ENCODE data around the gene QSER1. TPM values are rescaled to one million over a fixed set of nuclear protein-coding genes. Genes with fewer than 3 reads are reported as not detected.
A peak's percentile ranks its signal among the peaks of the same experiment; 100 is the strongest.
"Not testable (repeated sequence)": the region's sequence is repeated elsewhere in the genome, so short reads cannot be mapped to it uniquely, and the experiment has no call there.

QSER1 gene
- total RNA-seq, 1 donor, result 28.6 TPM

- H4K20me1 ChIP-seq (ENCODE audit: insufficient read depth, low read length), result no peaks in the 10 kb centered on the region
- no peaks in the 10 kb centered on the region for H3K9me3 ChIP-seq (ENCODE audit: low read depth, low read length)
- DNase-seq (ENCODE audit: insufficient read length, low spot score, missing footprints), result no peak
- H3K36me3 ChIP-seq (ENCODE audit: insufficient read depth, low read length), result peaks cover 31% of the 10 kb centered on the region
- no peaks in the 10 kb centered on the region for H3K4me1 ChIP-seq (ENCODE audit: insufficient read depth, low read length)
- no peak overlapping the region for H3K27ac ChIP-seq (ENCODE audit: low read depth, low read length)
- no peak overlapping the region for H2AFZ ChIP-seq (ENCODE audit: low read length)
- no peaks in the 10 kb centered on the region for H3K27me3 ChIP-seq (ENCODE audit: insufficient read depth, low read length)
- no peak overlapping the region for H3K4me2 ChIP-seq (ENCODE audit: insufficient read depth, low read length)
- H3K4me3 ChIP-seq (ENCODE audit: insufficient read depth, low read length), result no peak overlapping the region
- no peaks in the 10 kb centered on the region for H3K79me2 ChIP-seq (ENCODE audit: insufficient read depth, low read length)
- no peak for TF ChIP-seq CTCF (IDR thresholded peaks at IDR 0.05; ENCODE audit: extremely low read depth, low read depth, low read length)
These were observed 69.4 kb downstream of the QSER1 start for GRCh38 chr11:32962016-32962415.

GRCh38 chr11:32963721-32964120 lies 71.1 kb downstream of the QSER1 start:
- Histone ChIP-seq H3K4me3 (ENCODE audit: insufficient read depth, low read length) (no peak overlapping the region), H3K9me3 (ENCODE audit: low read depth, low read length) (no peaks in the 10 kb centered on the region), H3K4me2 (ENCODE audit: insufficient read depth, low read length) (no peak overlapping the region), H2AFZ (ENCODE audit: low read length) (no peak overlapping the region), H3K36me3 (ENCODE audit: insufficient read depth, low read length) (peaks cover 19% of the 10 kb centered on the region), H3K4me1 (ENCODE audit: insufficient read depth, low read length) (no peaks in the 10 kb centered on the region), H4K20me1 (ENCODE audit: insufficient read depth, low read length) (no peaks in the 10 kb centered on the region), H3K79me2 (ENCODE audit: insufficient read depth, low read length) (no peaks in the 10 kb centered on the region), H3K27me3 (ENCODE audit: insufficient read depth, low read length) (no peaks in the 10 kb centered on the region), H3K27ac (ENCODE audit: low read depth, low read length) (no peak overlapping the region)
- TF ChIP-seq CTCF (IDR thresholded peaks at IDR 0.05; ENCODE audit: extremely low read depth, low read depth, low read length), result no peak
- no peak for DNase-seq (ENCODE audit: insufficient read length, low spot score, missing footprints)

- Histone ChIP-seq H3K27me3 (ENCODE audit: insufficient read depth, low read length) (no peaks in the 10 kb centered on the region), H3K36me3 (ENCODE audit: insufficient read depth, low read length) (peaks cover 10% of the 10 kb centered on the region), H3K79me2 (ENCODE audit: insufficient read depth, low read length) (no peaks in the 10 kb centered on the region), H3K27ac (ENCODE audit: low read depth, low read length) (no peak overlapping the region), H3K4me3 (ENCODE audit: insufficient read depth, low read length) (no peak overlapping the region), H3K4me1 (ENCODE audit: insufficient read depth, low read length) (no peaks in the 10 kb centered on the region), H3K9me3 (ENCODE audit: low read depth, low read length) (no peaks in the 10 kb centered on the region), H3K4me2 (ENCODE audit: insufficient read depth, low read length) (no peak overlapping the region), H2AFZ (ENCODE audit: low read length) (no peak overlapping the region), H4K20me1 (ENCODE audit: insufficient read depth, low read length) (no peaks in the 10 kb centered on the region)
- peak; percentile 14 for DNase-seq (ENCODE audit: insufficient read length, low spot score, missing footprints)
- TF ChIP-seq CTCF (IDR thresholded peaks at IDR 0.05; ENCODE audit: extremely low read depth, low read depth, low read length), result no peak
These were observed 75.9 kb downstream of the QSER1 start for GRCh38 chr11:32968541-32968940.

GRCh38 chr11:32972233-32972632 lies 79.6 kb downstream of the QSER1 start:
- not testable (repeated sequence) for H4K20me1 ChIP-seq (ENCODE audit: insufficient read depth, low read length); H3K27ac ChIP-seq (ENCODE audit: low read depth, low read length); H3K9me3 ChIP-seq (ENCODE audit: low read depth, low read length); H3K4me1 ChIP-seq (ENCODE audit: insufficient read depth, low read length); H3K4me2 ChIP-seq (ENCODE audit: insufficient read depth, low read length); H3K27me3 ChIP-seq (ENCODE audit: insufficient read depth, low read length); DNase-seq (ENCODE audit: insufficient read length, low spot score, missing footprints); H3K79me2 ChIP-seq (ENCODE audit: insufficient read depth, low read length); H3K4me3 ChIP-seq (ENCODE audit: insufficient read depth, low read length); H2AFZ ChIP-seq (ENCODE audit: low read length)
- peaks cover 12% of the 10 kb centered on the region for H3K36me3 ChIP-seq (ENCODE audit: insufficient read depth, low read length)

Measured in osteoblast (primary cell).